H1 (cell line): Measurements from ENCODE around the gene CELF2. TPM values are rescaled to one million over a fixed set of nuclear protein-coding genes. Genes with fewer than 3 reads are reported as not detected.
A peak's percentile ranks its signal among the peaks of the same experiment; 100 is the strongest.

Experiments used
- CTCF ChIA-PET: fragments of 300-600 bp; sonication (Branson Sonifier 250); formaldehyde crosslinking; loops from one replicate; lab custom pipeline; 2021; ENCODE audit not compliant: partially characterized antibody; lab: Charles Lee
- POLR2A ChIA-PET: fragments of 300-600 bp; sonication (Branson Sonifier 250); formaldehyde crosslinking; loops from one replicate; lab custom pipeline; 2021; ENCODE audit warnings: inconsistent platforms; ENCODE audit not compliant: partially characterized antibody; lab: Charles Lee
- DNase-seq, 2 experiments: peaks; one replicate each; pipeline versions ENCODE4 v3.0.0 to v3.0.0-alpha.2; 2010 to 2022; ENCODE audit warnings: low spot score in 2 of 2, low read depth in 1 of 2, mixed read lengths in 1 of 2
- FAIRE-seq: peaks from 2 replicates; lab custom pipeline; 2011; peaks lifted over from hg19 to GRCh38; lab: Jason Lieb, UNC
- H2AFZ ChIP-seq: 2 replicates; pipeline ENCODE4 v1.8.1; 2012; ENCODE audit warnings: low read length, inconsistent platforms
- H2AK5ac ChIP-seq: 2 replicates; pipeline ENCODE4 v1.6.1; 2013; ENCODE audit warnings: low read depth, low read length
- H2BK120ac ChIP-seq: replicated peaks from 2 replicates; pipeline ENCODE3; 2013; ENCODE audit warnings: low read depth, low read length, inconsistent platforms
- H2BK12ac ChIP-seq: 2 replicates; pipeline ENCODE4 v1.6.1; 2013; ENCODE audit warnings: low read depth, low read length
- H2BK15ac ChIP-seq: 2 replicates; pipeline ENCODE4 v1.6.1; 2013; ENCODE audit warnings: low read length
- H2BK20ac ChIP-seq: 2 replicates; pipeline ENCODE4 v1.6.1; 2013; ENCODE audit warnings: low read length
- H2BK5ac ChIP-seq: 2 replicates; pipeline ENCODE4 v1.6.1; 2013; ENCODE audit warnings: low read depth, low read length
- H3K14ac ChIP-seq: 2 replicates; pipeline ENCODE4 v1.6.1; 2013; ENCODE audit warnings: inconsistent platforms; ENCODE audit not compliant: insufficient read length
- H3K18ac ChIP-seq: 2 replicates; pipeline ENCODE4 v1.6.1; 2013; ENCODE audit warnings: low read length; ENCODE audit errors: extremely low read depth
- H3K23ac ChIP-seq: 2 replicates; pipeline ENCODE4 v1.6.1; 2013; ENCODE audit warnings: inconsistent platforms; ENCODE audit not compliant: insufficient read length
- H3K23me2 ChIP-seq: 2 replicates; pipeline ENCODE4 v1.6.1; 2013; ENCODE audit warnings: low read depth, low read length
- H3K27ac ChIP-seq: 2 replicates; pipeline ENCODE4 v1.6.1; 2011; ENCODE audit warnings: low read depth, low read length, inconsistent platforms
- H3K27me3 ChIP-seq, 4 experiments: replicated peaks in 1 of 4; 1 replicate in 1 of 4; 2 replicates in 3 of 4; pipeline versions ENCODE4 v1.6.1 to v1.8.1; 2011 to 2013; ENCODE audit warnings: low read length in 3 of 4, mild to moderate bottlenecking in 3 of 4, inconsistent platforms in 2 of 4, mixed read lengths in 2 of 4, moderate library complexity in 1 of 4; ENCODE audit not compliant: control insufficient read depth in 3 of 4, insufficient read depth in 3 of 4; ENCODE audit errors: extremely low read depth in 1 of 4
- H3K36me3 ChIP-seq, 4 experiments: 2 replicates each; pipeline versions ENCODE4 v1.6.1 to v1.8.1; 2011 to 2013; ENCODE audit warnings: mild to moderate bottlenecking in 4 of 4, low read length in 3 of 4, moderate library complexity in 2 of 4, control low read depth in 1 of 4, inconsistent platforms in 1 of 4; ENCODE audit not compliant: insufficient read depth in 4 of 4, control insufficient read depth in 2 of 4
- H3K4ac ChIP-seq: replicated peaks from 2 replicates; pipeline ENCODE3; 2013; ENCODE audit warnings: low read length, low read depth, mixed read lengths, inconsistent platforms; ENCODE audit not compliant: insufficient read length
- H3K4me1 ChIP-seq, 4 experiments: replicated peaks in 1 of 4; 1 replicate in 1 of 4; 2 replicates in 3 of 4; pipeline versions ENCODE4 v1.6.1 to v1.8.1; 2011 to 2013; ENCODE audit warnings: low read length in 3 of 4, inconsistent platforms in 2 of 4, mixed read lengths in 1 of 4; ENCODE audit not compliant: insufficient read depth in 4 of 4, control insufficient read depth in 3 of 4
- H3K4me2 ChIP-seq, 2 experiments: 2 replicates each; pipeline versions ENCODE4 v1.6.1 to v1.8.1; 2011 to 2013; ENCODE audit warnings: low read depth in 2 of 2, low read length in 2 of 2, control low read depth in 1 of 2, inconsistent platforms in 1 of 2, mild to moderate bottlenecking in 1 of 2; ENCODE audit not compliant: insufficient read depth in 1 of 2
- H3K4me3 ChIP-seq, 4 experiments: fragments of 200-600, 300-600 bp in 1 of 4; sonication (generic), shearing (Covaris generic), sonication (Bioruptor Twin) in 1 of 4; 2 replicates each; pipeline versions ENCODE4 v1.5.1 to v1.8.1; 2011 to 2016; ENCODE audit warnings: low read length in 4 of 4, low read depth in 3 of 4, control low read depth in 2 of 4, inconsistent platforms in 2 of 4, mild to moderate bottlenecking in 2 of 4, mixed read lengths in 1 of 4, moderate library complexity in 1 of 4; ENCODE audit not compliant: insufficient read depth in 2 of 4; ENCODE audit errors: extremely low read depth in 1 of 4
- H3K56ac ChIP-seq: replicated peaks from 2 replicates; pipeline ENCODE3; 2013; ENCODE audit warnings: low read depth, mild to moderate bottlenecking, mixed read lengths, low read length, inconsistent platforms; ENCODE audit not compliant: insufficient read length
- H3K79me1 ChIP-seq: 2 replicates; pipeline ENCODE4 v1.6.1; 2013; ENCODE audit warnings: low read depth, low read length, control low read depth
- H3K79me2 ChIP-seq, 2 experiments: 2 replicates each; pipeline versions ENCODE4 v1.6.1 to v1.8.1; 2012 to 2013; ENCODE audit warnings: low read length in 2 of 2, mild to moderate bottlenecking in 2 of 2, inconsistent platforms in 1 of 2; ENCODE audit not compliant: insufficient read depth in 2 of 2, control insufficient read depth in 1 of 2
- H3K9ac ChIP-seq, 4 experiments: replicated peaks in 1 of 4; 1 replicate in 1 of 4; 2 replicates in 3 of 4; pipeline versions ENCODE4 v1.6.1 to v1.8.1; 2011 to 2013; ENCODE audit warnings: low read depth in 3 of 4, low read length in 3 of 4, control low read depth in 2 of 4, mild to moderate bottlenecking in 2 of 4, moderate library complexity in 2 of 4, inconsistent platforms in 1 of 4; ENCODE audit errors: extremely low read depth in 1 of 4
- H3K9me3 ChIP-seq, 2 experiments: 2 replicates each; pipeline versions ENCODE4 v1.6.1 to v1.8.1; 2012 to 2013; ENCODE audit warnings: mild to moderate bottlenecking in 2 of 2, moderate library complexity in 2 of 2, control low read depth in 1 of 2, inconsistent platforms in 1 of 2, low read depth in 1 of 2, low read length in 1 of 2, mixed read lengths in 1 of 2; ENCODE audit not compliant: insufficient read depth in 2 of 2
- H4K20me1 ChIP-seq, 2 experiments: replicated peaks in 1 of 2; 2 replicates each; pipeline versions ENCODE3 to v1.8.1; 2011 to 2013; ENCODE audit warnings: inconsistent platforms in 2 of 2, low read length in 2 of 2, mild to moderate bottlenecking in 1 of 2; ENCODE audit not compliant: insufficient read depth in 2 of 2, control insufficient read depth in 1 of 2
- H4K5ac ChIP-seq: 2 replicates; pipeline ENCODE4 v1.6.1; 2013; ENCODE audit warnings: low read length, low read depth, mixed read lengths, inconsistent platforms; ENCODE audit not compliant: insufficient read length
- H4K8ac ChIP-seq: 2 replicates; pipeline ENCODE4 v1.8.0; 2013; ENCODE audit warnings: mild to moderate bottlenecking, moderate library complexity, low read length, inconsistent platforms; ENCODE audit not compliant: insufficient read depth; ENCODE audit errors: extremely low read depth
- H4K91ac ChIP-seq: replicated peaks from 2 replicates; pipeline ENCODE3; 2013; ENCODE audit warnings: low read length, mixed read lengths, inconsistent platforms; ENCODE audit not compliant: insufficient read length
- ASH2L ChIP-seq: fragments of 200-600, 300-600 bp; sonication (generic); IDR thresholded peaks from one replicate; pipeline ENCODE4 v1.7.1; 2017; ENCODE audit warnings: low read length
- ATF2 ChIP-seq: IDR thresholded peaks from 2 replicates; pipeline ENCODE4 v1.6.1; 2012; ENCODE audit warnings: low read length, inconsistent platforms
- CHD1 ChIP-seq: IDR thresholded peaks from 2 replicates; pipeline ENCODE4 v1.6.1; 2012; ENCODE audit warnings: low read depth, low read length, improper control_type of control experiment
- GABPA ChIP-seq: IDR thresholded peaks from 2 replicates; pipeline ENCODE4 v1.6.1; 2011; ENCODE audit warnings: mild to moderate bottlenecking, low read length, moderate library complexity, borderline replicate concordance; ENCODE audit not compliant: insufficient read depth
- HDAC6 ChIP-seq: IDR thresholded peaks from one replicate; pipeline ENCODE4 v1.7.1; 2012; ENCODE audit warnings: low read depth, mild to moderate bottlenecking, inconsistent platforms, low read length, moderate library complexity
- JUN ChIP-seq: IDR thresholded peaks from 2 replicates; pipeline ENCODE4 v1.6.1; 2011; ENCODE audit warnings: low read depth, mild to moderate bottlenecking, improper control_type of control experiment, low read length
- MAX ChIP-seq: IDR thresholded peaks from 2 replicates; pipeline ENCODE4 v1.6.1; 2012; ENCODE audit warnings: inconsistent platforms
- NANOG ChIP-seq: IDR thresholded peaks from 2 replicates; pipeline ENCODE4 v1.6.1; 2011; ENCODE audit warnings: low read length, low read depth, mild to moderate bottlenecking, inconsistent platforms; ENCODE audit not compliant: insufficient read depth, poor library complexity, severe bottlenecking
- POLR2AphosphoS5 ChIP-seq: IDR thresholded peaks from 2 replicates; pipeline ENCODE4 v1.6.1; 2011; ENCODE audit warnings: low read depth, low read length
- RBBP5 ChIP-seq: IDR thresholded peaks from 2 replicates; pipeline ENCODE4 v1.7.1; 2012; ENCODE audit warnings: low read depth, mild to moderate bottlenecking, inconsistent platforms, low read length, moderate library complexity, borderline replicate concordance
- SIN3A ChIP-seq, 2 experiments: IDR thresholded peaks in 1 of 2; conservative IDR thresholded peaks in 1 of 2; 2 replicates each; pipeline ENCODE4 v1.6.1; 2011 to 2012; ENCODE audit warnings: low read length in 2 of 2, improper control_type of control experiment in 1 of 2, low read depth in 1 of 2, mild to moderate bottlenecking in 1 of 2
- SUZ12 ChIP-seq: fragments of 200-600 bp; sonication (generic); IDR thresholded peaks from 2 replicates; pipeline ENCODE4 v1.6.1; 2012; ENCODE audit warnings: mild to moderate bottlenecking, inconsistent platforms, low read length, moderate library complexity, mixed read lengths
- WGBS, 2 experiments: shearing (Covaris generic) in 1 of 2; methylation state at CpG; one replicate each; pipeline versions ENCODE4 v1.1.6 to v1.1.7; 2013 to 2015; ENCODE audit warnings: low lambda C conversion rate in 2 of 2, mixed read lengths in 2 of 2, inconsistent platforms in 1 of 2, low coverage in 1 of 2, missing lambda C conversion rate in 1 of 2; ENCODE audit not compliant: insufficient replicate concordance in 2 of 2, insufficient coverage in 1 of 2, insufficient read length in 1 of 2; ENCODE audit errors: extremely low coverage in 1 of 2, missing lambda C conversion rate in 1 of 2; 5-methylcytosine and 5-hydroxymethylcytosine counted together
- polyA plus RNA-seq, 7 experiments: library from polyadenylated mRNA; depleted of rRNA in 3 of 7; stranded (reverse) in 5 of 7; unstranded in 2 of 7; fragments of >200 nt in 5 of 7; fragments of 200-250 nt in 2 of 7; gene quantifications; 1 replicate in 5 of 7; 2 replicates in 1 of 7; 4 replicates in 1 of 7; pipeline versions ENCODE4 v1.2.1 to v1.2.3, GENCODE V29; 2011 to 2013; ENCODE audit warnings: missing spikeins in 2 of 7, mixed read lengths in 2 of 7
- total RNA-seq: library from RNA; stranded (reverse); fragmentation: NEBNext Ultra II Directional; extraction: Animal tissue kit (Norgen Biotek cat#: 25700); gene quantifications from 2 replicates; pipeline ENCODE4 v1.2.1, GENCODE V29; 2021

Gene CELF2
- total and polyA plus RNA-seq, 2 of the 8 experiments (the other 6 are each of a cell fraction or from before 2014, with no cell fraction given) = 18.3 to 22.7 TPM

DNA sequence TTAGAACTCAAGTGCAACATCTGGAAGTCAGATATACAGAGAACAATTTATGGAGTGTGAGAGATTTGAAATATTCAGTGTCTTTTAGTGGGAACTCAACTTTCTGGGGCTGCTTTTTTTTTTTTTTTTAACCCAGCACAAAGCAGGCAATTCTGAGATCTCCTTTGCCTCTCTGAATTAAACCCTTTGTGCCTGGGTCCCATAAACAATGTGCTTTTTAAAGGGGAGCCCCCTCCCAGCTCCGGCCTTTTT is 146.8 kb downstream of the CELF2 start:
- Histone ChIP-seq H3K23me2 (peaks cover 12% of the 10 kb centered on the region; the same call in 1 of the 2 replicates), H4K91ac (no peak overlapping the region), H3K79me2 (no peaks in the 10 kb centered on the region), H3K56ac (no peak overlapping the region), H3K14ac (no peak overlapping the region), H3K9ac (no peak overlapping the region; a peak in 1 of 7 replicates), H2BK120ac (no peak overlapping the region), H3K4me3 (peak overlapping the region; percentile 54 to 96 (median 69)), H3K27ac (no peak overlapping the region), H3K36me3 (no peaks in the 10 kb centered on the region), H2BK15ac (no peak overlapping the region), H2AFZ (no peak overlapping the region), H4K5ac (no peak overlapping the region), H3K4me2 (peak overlapping the region; percentile 93 to 98), H2BK12ac (no peak overlapping the region), H3K4me1 (peaks cover 3 to 15% (median 8%) of the 10 kb centered on the region in 4 experiments; a peak in 6 of 7 replicates), H3K18ac (no peak overlapping the region), H3K79me1 (no peaks in the 10 kb centered on the region; the same call in 1 of the 2 replicates), H3K9me3 (peaks cover 4% of the 10 kb centered on the region in 2 experiments; a peak in 2 of 4 replicates), H4K8ac (no peak overlapping the region), H4K20me1 (no peaks in the 10 kb centered on the region), H3K27me3 (peaks cover 0 to 1% (median 0%) of the 10 kb centered on the region in 4 experiments; a peak in 2 of 7 replicates), H3K4ac (no peak overlapping the region), H2BK20ac (no peak overlapping the region), H3K23ac (no peak overlapping the region), H2BK5ac (no peak overlapping the region), H2AK5ac (no peak overlapping the region)
- DNase-seq (no peak), FAIRE-seq (no peak)
- 17% methylated on average over 1 of the region's 1 CpG; no CpG with 5 or more reads in 1 of the 2 experiments for WGBS, 2 experiments
- ChIA-PET CTCF (interaction anchor here (0.7 to 2.7 kb wide), 8 partner anchors 11 to 106 kb away, joined by 3 to 15 read pairs (median 4); no protein-coding TSS in a partner anchor), POLR2A (no interaction called here)
- TF ChIP-seq RBBP5 = no peak
- TF ChIP-seq MAX = no peak
- no peak for TF ChIP-seq POLR2AphosphoS5
- TF ChIP-seq NANOG = no peak
- TF ChIP-seq JUN = no peak
- TF ChIP-seq GABPA = no peak
- no peak for TF ChIP-seq ASH2L
- no peak for TF ChIP-seq HDAC6
- no peak for TF ChIP-seq SIN3A (conservative IDR thresholded peaks at IDR 0.05 in 1 of 2, IDR thresholded peaks at IDR 0.05 in 1 of 2; ENCODE audit: low read depth in 1 of 2, low read length in 2 of 2)
- TF ChIP-seq CHD1 = no peak
- no peak for TF ChIP-seq SUZ12
- TF ChIP-seq ATF2 = no peak
